ENCODE results near the gene TBC1D23.

The TBC1D23 gene

DNA sequence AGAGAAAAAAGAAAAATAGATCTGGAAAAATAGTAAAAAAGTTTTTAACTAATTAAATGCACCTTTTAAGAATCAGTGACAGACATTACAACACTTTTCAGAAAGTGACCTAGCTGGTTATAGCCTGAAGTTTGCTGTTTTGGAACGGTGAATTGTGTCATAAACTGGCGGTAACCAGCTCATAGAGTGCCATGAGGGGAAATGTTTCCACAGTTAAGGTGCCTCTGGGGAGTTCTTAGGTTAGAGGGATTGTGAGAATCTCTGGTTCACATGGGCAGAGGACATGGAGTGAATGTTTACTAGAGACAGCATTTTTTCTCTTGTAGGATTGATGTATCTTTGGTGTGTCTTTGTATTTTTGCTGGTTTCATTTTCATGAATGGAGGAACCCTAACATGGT is 2.8 kb downstream of the TBC1D23 start:
- DNase-seq (ENCODE audit: low read depth, low spot score): no peak
- no peak overlapping the region for H3K4me3 ChIP-seq (ENCODE audit: low read depth, low read length)
- TF ChIP-seq, protein P1, sequence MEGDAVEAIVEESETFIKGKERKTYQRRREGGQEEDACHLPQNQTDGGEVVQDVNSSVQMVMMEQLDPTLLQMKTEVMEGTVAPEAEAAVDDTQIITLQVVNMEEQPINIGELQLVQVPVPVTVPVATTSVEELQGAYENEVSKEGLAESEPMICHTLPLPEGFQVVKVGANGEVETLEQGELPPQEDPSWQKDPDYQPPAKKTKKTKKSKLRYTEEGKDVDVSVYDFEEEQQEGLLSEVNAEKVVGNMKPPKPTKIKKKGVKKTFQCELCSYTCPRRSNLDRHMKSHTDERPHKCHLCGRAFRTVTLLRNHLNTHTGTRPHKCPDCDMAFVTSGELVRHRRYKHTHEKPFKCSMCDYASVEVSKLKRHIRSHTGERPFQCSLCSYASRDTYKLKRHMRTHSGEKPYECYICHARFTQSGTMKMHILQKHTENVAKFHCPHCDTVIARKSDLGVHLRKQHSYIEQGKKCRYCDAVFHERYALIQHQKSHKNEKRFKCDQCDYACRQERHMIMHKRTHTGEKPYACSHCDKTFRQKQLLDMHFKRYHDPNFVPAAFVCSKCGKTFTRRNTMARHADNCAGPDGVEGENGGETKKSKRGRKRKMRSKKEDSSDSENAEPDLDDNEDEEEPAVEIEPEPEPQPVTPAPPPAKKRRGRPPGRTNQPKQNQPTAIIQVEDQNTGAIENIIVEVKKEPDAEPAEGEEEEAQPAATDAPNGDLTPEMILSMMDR (IDR thresholded peaks at IDR 0.05; ENCODE audit: low read depth, low read length): no peak
- in situ Hi-C loops (cut with HindIII; ENCODE audit: low sequenced_read_pairs): no loop called here

DNA sequence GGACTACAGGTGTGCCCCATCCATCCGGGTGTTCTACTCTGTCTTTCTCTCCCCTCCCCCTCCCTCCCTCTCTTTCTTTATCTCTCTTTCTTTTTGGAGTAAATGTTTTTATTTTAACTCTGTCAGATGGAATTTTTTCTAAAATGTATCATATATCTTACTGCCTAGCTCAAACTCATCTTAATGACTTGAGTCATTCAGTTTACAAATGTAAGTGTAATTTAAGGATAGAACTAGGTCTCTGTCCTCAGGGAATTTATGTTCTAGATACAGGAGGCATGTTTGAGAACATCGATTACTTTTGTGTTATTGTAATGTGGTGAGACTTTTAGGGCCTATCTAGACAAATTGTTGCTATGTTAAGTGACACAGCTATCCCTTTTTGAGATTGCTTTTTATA is 3.5 kb downstream of the TBC1D23 start:
- TF ChIP-seq, protein P1 (IDR thresholded peaks at IDR 0.05; ENCODE audit: low read depth, low read length): no peak
- DNase-seq (ENCODE audit: low read depth, low spot score): no peak
- no peak overlapping the region for H3K4me3 ChIP-seq (ENCODE audit: low read depth, low read length)
- in situ Hi-C loops (cut with HindIII; ENCODE audit: low sequenced_read_pairs): no loop called here

DNA sequence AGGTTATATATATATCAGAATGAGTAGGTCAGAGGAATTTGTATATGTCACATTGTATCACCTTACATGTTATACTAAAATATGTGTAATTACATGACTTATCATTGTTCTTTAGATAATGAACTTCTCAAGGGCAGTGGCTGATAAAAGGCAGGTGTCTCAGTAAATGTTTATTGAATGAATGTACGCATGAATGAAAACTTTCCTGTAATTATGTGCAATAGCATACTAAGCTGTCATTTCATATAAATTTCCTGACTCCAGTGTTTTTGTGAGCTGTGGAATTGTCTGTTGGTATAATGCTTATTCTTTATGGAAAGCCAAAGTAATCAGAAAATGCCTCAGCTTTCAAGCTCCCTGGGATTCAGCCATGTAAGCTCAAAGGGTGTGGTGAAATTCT is 4.2 kb downstream of the TBC1D23 start:
- in situ Hi-C loops (cut with HindIII; ENCODE audit: low sequenced_read_pairs): no loop called here
- no peak overlapping the region for H3K4me3 ChIP-seq (ENCODE audit: low read depth, low read length)
- no peak for DNase-seq (ENCODE audit: low read depth, low spot score)
- TF ChIP-seq, protein P1 (IDR thresholded peaks at IDR 0.05; ENCODE audit: low read depth, low read length): no peak

DNA sequence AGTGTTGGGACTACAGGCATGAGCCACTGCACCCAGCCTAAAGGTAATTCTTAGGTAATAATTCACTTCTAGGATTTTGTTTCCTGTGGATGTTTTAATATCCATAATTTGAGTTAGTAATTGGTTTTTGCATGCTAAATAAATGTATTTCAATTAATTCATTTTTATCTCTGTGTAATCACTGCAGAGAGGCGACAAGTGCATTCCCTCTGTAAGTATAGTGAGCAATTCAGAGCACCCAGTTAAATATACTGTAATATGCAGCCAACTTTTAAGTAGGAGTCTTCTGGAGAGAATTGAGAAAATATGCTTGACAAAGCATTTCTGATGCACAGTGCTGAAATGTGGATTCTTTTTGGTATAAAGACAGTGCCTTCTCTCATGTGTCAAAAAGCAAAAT is 5.7 kb downstream of the TBC1D23 start:
- H3K4me3 ChIP-seq (ENCODE audit: low read depth, low read length): no peak overlapping the region
- in situ Hi-C loops (cut with HindIII; ENCODE audit: low sequenced_read_pairs): no loop called here
- no peak for DNase-seq (ENCODE audit: low read depth, low spot score)
- TF ChIP-seq, protein P1 (IDR thresholded peaks at IDR 0.05; ENCODE audit: low read depth, low read length): no peak

DNA sequence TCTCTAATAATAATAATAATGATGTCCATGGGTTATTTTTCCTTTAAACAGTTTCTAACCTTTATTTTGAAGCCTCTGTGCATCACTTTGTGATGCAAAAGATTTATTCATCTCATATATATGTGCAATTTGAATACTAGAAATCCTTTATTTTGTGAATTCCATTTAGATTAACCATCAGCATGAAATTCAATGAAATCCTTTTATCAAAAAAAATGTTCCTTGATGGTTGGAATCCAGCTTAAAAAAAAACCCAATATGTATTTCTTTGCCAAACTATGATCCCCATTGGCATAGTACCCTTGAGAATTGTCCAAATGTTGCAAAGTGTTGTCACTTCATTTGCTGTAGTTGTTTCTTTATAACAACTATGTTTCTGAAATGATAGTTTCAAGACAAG is 7.4 kb downstream of the TBC1D23 start:
- no peak for DNase-seq (ENCODE audit: low read depth, low spot score)
- no peak overlapping the region for H3K4me3 ChIP-seq (ENCODE audit: low read depth, low read length)
- in situ Hi-C loops (cut with HindIII; ENCODE audit: low sequenced_read_pairs): no loop called here
- TF ChIP-seq, protein P1 (IDR thresholded peaks at IDR 0.05; ENCODE audit: low read depth, low read length): no peak

DNA sequence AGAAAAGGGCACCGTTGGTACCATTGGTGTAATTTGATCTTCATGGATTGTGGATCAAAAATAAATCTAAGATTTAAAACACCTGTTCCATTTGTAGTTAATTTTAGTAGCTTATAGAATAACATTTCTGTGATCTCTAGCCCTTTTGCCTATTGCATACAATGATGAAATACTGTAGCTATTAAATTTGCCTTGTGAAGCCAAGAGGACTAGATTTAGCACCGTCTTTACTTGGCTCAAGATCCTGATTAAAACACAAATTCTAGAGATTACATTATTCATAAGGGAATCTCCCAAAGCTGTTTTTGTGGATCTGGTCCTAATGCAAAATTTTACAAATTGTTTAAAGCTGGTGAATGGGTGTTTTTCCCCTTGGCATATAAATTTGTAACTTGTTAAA is 8.2 kb downstream of the TBC1D23 start:
- H3K4me3 ChIP-seq (ENCODE audit: low read depth, low read length): no peak overlapping the region
- in situ Hi-C loops (cut with HindIII; ENCODE audit: low sequenced_read_pairs): no loop called here
- TF ChIP-seq, protein P1 (IDR thresholded peaks at IDR 0.05; ENCODE audit: low read depth, low read length): no peak
- DNase-seq (ENCODE audit: low read depth, low spot score): no peak

Measured in astrocyte of the spinal cord (primary cell).